Measurements from ENCODE around the gene ARHGAP12.
A peak's percentile ranks its signal among the peaks of the same experiment; 100 is the strongest.
"Not testable (repeated sequence)": the region's sequence is repeated elsewhere in the genome, so short reads cannot be mapped to it uniquely, and the experiment has no call there.

ARHGAP12 gene

DNA sequence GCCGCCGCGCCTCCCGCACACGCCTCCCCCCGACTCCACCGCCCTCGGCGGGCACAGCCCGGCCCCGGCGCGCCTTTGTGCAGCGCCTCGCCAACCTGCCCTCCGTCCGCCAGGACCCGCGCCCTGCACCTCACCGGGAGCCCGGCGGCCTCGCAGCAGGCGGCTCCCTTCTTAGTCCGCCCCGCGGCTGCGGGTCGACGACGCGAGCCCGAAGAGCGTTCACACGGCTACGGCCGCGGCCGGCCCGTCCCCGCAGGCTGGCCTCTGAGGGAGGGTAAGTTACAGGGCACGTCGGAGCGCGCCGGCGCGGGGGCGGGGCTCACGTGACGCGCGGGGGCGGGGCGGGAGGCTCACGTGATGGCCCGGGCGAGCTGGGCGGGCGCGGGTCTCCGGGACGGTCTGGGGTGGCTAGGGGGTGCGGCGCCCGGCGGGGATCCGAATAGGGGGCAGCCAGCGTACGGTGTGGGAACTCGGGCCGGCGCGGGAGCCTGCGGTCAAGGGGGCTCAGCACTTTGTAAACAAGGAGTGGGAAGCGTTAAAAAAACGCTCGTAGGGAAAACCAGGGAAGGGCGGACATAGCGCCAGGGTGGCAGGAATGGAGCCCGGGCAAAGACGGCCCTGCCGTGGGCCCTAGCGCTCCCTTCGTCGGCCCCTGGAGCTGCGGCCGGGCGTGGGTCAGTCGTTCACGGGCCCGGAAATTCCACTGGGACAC lies at the start of gene ARHGAP12:
Gene ARHGAP12, minus strand, starts transcription at position 283 of the 712 bp plus-strand sequence. CDS start 19,976 bp downstream, outside the sequence.
- TF ChIP-seq, protein P1, sequence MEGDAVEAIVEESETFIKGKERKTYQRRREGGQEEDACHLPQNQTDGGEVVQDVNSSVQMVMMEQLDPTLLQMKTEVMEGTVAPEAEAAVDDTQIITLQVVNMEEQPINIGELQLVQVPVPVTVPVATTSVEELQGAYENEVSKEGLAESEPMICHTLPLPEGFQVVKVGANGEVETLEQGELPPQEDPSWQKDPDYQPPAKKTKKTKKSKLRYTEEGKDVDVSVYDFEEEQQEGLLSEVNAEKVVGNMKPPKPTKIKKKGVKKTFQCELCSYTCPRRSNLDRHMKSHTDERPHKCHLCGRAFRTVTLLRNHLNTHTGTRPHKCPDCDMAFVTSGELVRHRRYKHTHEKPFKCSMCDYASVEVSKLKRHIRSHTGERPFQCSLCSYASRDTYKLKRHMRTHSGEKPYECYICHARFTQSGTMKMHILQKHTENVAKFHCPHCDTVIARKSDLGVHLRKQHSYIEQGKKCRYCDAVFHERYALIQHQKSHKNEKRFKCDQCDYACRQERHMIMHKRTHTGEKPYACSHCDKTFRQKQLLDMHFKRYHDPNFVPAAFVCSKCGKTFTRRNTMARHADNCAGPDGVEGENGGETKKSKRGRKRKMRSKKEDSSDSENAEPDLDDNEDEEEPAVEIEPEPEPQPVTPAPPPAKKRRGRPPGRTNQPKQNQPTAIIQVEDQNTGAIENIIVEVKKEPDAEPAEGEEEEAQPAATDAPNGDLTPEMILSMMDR (IDR thresholded peaks at IDR 0.05), result no peak
- DNase-seq (ENCODE audit: low spot score), result peak; percentile 93
- H3K27ac ChIP-seq, result peak within 1 kb of the TSS; percentile 95 to 96
- peak within 1 kb of the TSS; percentile 97 for H3K4me3 ChIP-seq

- no peak overlapping the region for H3K27ac ChIP-seq
- TF ChIP-seq, protein P1 (IDR thresholded peaks at IDR 0.05), result no peak
- DNase-seq (ENCODE audit: low spot score), result no peak
- H3K4me3 ChIP-seq, result no peak overlapping the region
Observed at GRCh38 chr10:31978156-31978483, 49.5 kb upstream of the ARHGAP12 start.

GRCh38 chr10:31977440-31978155 lies 49.0 kb upstream of the ARHGAP12 start:
- H3K4me3 ChIP-seq, result no peak overlapping the region
- H3K27ac ChIP-seq, result peak overlapping the region in 1 of 2 donors; percentile 17
- TF ChIP-seq, protein P1 (IDR thresholded peaks at IDR 0.05), result no peak
- no peak for DNase-seq (ENCODE audit: low spot score)

DNA sequence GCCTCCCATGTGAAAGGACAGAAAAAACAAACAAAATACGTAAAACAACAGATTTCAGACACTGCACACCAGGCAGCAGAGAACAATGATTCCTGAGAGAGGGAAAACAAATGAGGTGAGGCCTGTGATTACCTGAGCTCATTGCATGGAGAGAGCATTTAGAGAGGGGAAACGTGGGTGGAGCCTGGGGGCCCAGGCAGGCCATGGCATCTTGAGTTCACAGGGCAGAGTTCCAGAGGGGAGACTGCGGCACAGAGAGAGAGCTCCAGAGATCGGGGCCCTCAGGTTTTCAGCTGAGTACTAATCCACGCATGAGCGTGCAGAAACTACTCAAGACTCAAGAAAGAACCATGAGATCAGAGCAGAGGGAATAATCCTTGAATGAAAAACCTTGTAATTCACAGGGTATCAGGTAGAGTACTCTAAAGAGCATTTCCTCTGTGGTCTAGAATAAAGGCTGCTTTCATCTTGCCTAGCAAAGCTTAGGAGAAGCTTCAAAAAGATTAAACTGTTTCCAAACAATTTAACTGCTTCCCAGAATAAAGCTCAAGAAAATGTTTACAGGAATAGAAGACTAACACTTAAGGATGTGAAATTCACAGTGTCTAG lies 46.6 kb upstream of the ARHGAP12 start:
- TF ChIP-seq, protein P1 (IDR thresholded peaks at IDR 0.05), result no peak
- DNase-seq (ENCODE audit: low spot score), result no peak

DNA sequence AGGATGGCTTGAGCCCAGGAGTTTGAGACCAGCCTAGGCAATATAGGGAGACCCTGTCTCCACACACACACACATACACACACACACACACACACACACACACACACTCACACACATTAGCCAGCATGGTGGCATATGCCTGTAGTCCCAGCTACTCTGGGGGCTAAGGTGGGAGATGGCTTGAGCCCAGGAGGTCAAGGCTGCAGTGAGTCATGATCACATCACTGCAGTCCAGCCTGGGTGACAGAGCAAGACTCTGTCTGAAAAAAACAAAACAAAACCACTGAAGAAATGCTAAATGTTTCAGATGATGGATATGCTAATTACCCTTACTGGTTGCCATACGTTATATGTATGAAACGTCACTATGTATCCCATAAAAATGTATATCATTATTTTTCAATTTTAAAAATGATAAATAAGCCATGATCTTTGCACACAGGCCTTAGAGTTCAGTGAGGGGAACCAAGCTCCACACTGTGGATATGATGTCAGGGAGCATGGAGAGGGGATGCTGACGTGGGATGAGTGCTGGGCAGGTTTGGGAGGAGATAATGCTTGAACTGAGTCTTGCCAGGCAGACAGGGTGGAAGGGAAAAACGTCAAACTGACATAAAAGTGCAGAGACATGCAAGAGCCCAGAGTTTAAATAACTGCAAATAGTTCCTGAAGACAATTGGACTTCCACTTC lies 45.9 kb upstream of the ARHGAP12 start:
- no peak for DNase-seq (ENCODE audit: low spot score)

More for the DNA sequence above, 46.6 kb upstream of the ARHGAP12 start:
- Histone ChIP-seq H3K27ac (no peak overlapping the region), H3K4me3 (no peak overlapping the region)

DNA sequence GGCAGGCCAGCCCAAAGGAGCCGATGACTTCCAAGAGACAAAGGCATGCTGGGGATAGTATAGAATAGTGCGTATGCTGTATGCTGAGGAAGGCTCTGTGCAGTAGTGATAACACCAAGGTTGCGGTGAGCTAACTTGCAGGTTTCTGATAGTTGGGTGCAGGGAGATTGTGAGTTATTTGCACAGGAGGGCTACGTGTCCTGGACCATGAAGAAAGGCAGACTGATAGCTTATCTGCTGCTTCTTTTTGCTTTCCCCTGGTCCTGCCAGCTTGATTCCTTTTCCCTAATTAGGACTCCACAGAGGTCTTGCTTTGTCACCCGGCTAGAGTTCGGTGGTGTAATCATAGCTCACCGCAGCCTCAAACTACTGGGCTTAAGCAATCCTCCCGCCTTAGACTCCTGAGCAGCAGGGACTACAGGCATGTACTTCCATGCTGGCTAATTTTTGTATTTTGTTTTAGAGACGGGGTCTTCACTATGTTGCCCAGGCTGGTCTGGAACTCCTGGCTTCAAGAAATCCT lies 43.9 kb upstream of the ARHGAP12 start:
- Histone ChIP-seq H3K4me3 (no peak overlapping the region), H3K27ac (no peak overlapping the region)
- TF ChIP-seq, protein P1 (IDR thresholded peaks at IDR 0.05), result no peak
- DNase-seq (ENCODE audit: low spot score), result no peak

More for the DNA sequence above, 45.9 kb upstream of the ARHGAP12 start:
- Histone ChIP-seq H3K27ac (no peak overlapping the region), H3K4me3 (no peak overlapping the region)
- TF ChIP-seq, protein P1 (IDR thresholded peaks at IDR 0.05), result no peak

GRCh38 chr10:31969847-31970246 lies 41.2 kb upstream of the ARHGAP12 start:
- not testable (repeated sequence) for H3K27ac ChIP-seq; DNase-seq (ENCODE audit: low spot score); H3K4me3 ChIP-seq

Data from coronary artery (tissue), 2 donors.